WTC11 (cell line): Measurements from ENCODE around the gene EPO. TPM values are rescaled to one million over a fixed set of nuclear protein-coding genes. Genes with fewer than 3 reads are reported as not detected.
"Not testable (repeated sequence)": the region's sequence is repeated elsewhere in the genome, so short reads cannot be mapped to it uniquely, and the experiment has no call there.

Source experiments
- ATAC-seq: fragments of 200-7000 bp; cut with Tn5 transposase; 2 replicates; pipeline ENCODE4 v1.10.0; 2021; ENCODE audit warnings: mild to moderate bottlenecking, moderate library complexity
- CTCF ChIA-PET: fragments of 300-600 bp; sonication (Branson Sonifier 250); formaldehyde crosslinking; loops from one replicate; lab custom pipeline; 2021; ENCODE audit warnings: antibody characterized with exemption; lab: Charles Lee
- POLR2A ChIA-PET: fragments of 350-600 bp; sonication (Branson Sonifier 250); formaldehyde crosslinking; loops from one replicate; lab custom pipeline; 2021; ENCODE audit warnings: antibody characterized with exemption; lab: Charles Lee
- DNase-seq: peaks from one replicate; pipeline ENCODE4 v3.0.0; 2021; ENCODE audit warnings: low spot score
- H3K27ac Mint-ChIP-seq: 2 replicates; pipeline ENCODE4 v1.8.0; 2021; ENCODE audit warnings: mixed read lengths
- H3K27me3 Mint-ChIP-seq: 2 replicates; pipeline ENCODE4 v1.8.0; 2021; ENCODE audit warnings: low read depth, mild to moderate bottlenecking, moderate library complexity, mixed read lengths
- H3K36me3 Mint-ChIP-seq: 2 replicates; pipeline ENCODE4 v1.8.0; 2021; ENCODE audit warnings: mixed read lengths
- H3K4me1 Mint-ChIP-seq: 2 replicates; pipeline ENCODE4 v1.8.0; 2022; ENCODE audit warnings: mixed read lengths
- H3K4me3 Mint-ChIP-seq: 2 replicates; pipeline ENCODE4 v1.8.0; 2021; ENCODE audit warnings: mild to moderate bottlenecking, moderate library complexity, mixed read lengths
- H3K9me3 Mint-ChIP-seq: 2 replicates; pipeline ENCODE4 v1.8.0; 2021; ENCODE audit warnings: mixed read lengths
- CDX4 ChIP-seq: fragments of 250-450 bp; sonication (Bioruptor Pico); IDR thresholded peaks from 2 replicates; pipeline ENCODE4 v1.9.0; 2021; ENCODE audit warnings: moderate library complexity, mild to moderate bottlenecking, inconsistent platforms, borderline replicate concordance
- CREB1 ChIP-seq: sonication (generic); formaldehyde crosslinking; IDR thresholded peaks from 2 replicates; pipeline ENCODE4 v1.8.0; 2023; ENCODE audit warnings: mild to moderate bottlenecking, missing genetic modification reagents
- CREM ChIP-seq: sonication (generic); formaldehyde crosslinking; IDR thresholded peaks from 2 replicates; pipeline ENCODE4 v1.8.1; 2022; ENCODE audit warnings: mild to moderate bottlenecking, missing genetic modification reagents, moderate library complexity
- ELF4 ChIP-seq: sonication (generic); formaldehyde crosslinking; IDR thresholded peaks from 2 replicates; pipeline ENCODE4 v1.8.1; 2022; ENCODE audit warnings: low read depth, mild to moderate bottlenecking, moderate library complexity, missing genetic modification reagents
- FOXP1 ChIP-seq: sonication (generic); formaldehyde crosslinking; IDR thresholded peaks from 2 replicates; pipeline ENCODE4 v1.8.0; 2022; ENCODE audit warnings: missing genetic modification reagents, mild to moderate bottlenecking, moderate library complexity, borderline replicate concordance
- GRHL2 ChIP-seq: fragments of 250-450 bp; sonication (Bioruptor Pico); IDR thresholded peaks from 2 replicates; pipeline ENCODE4 v1.8.0; 2022; ENCODE audit warnings: mild to moderate bottlenecking, moderate library complexity; ENCODE audit not compliant: insufficient replicate concordance, severe bottlenecking
- KAT7 ChIP-seq: sonication (generic); formaldehyde crosslinking; IDR thresholded peaks from 2 replicates; pipeline ENCODE4 v1.8.1; 2023; ENCODE audit warnings: missing genetic modification reagents, mild to moderate bottlenecking, borderline replicate concordance
- MLX ChIP-seq: sonication (generic); formaldehyde crosslinking; IDR thresholded peaks from 2 replicates; pipeline ENCODE4 v1.8.1; 2023; ENCODE audit warnings: mild to moderate bottlenecking, missing genetic modification reagents, moderate library complexity
- NR2C2 ChIP-seq: sonication (generic); formaldehyde crosslinking; IDR thresholded peaks from 2 replicates; pipeline ENCODE4 v1.8.0; 2022; ENCODE audit warnings: mild to moderate bottlenecking, missing genetic modification reagents
- OVOL2 ChIP-seq: fragments of 250-450 bp; sonication (Bioruptor Pico); IDR thresholded peaks from 2 replicates; pipeline ENCODE4 v1.9.0; 2021; ENCODE audit warnings: mild to moderate bottlenecking, borderline replicate concordance
- RELA ChIP-seq: sonication (generic); formaldehyde crosslinking; IDR thresholded peaks from 2 replicates; pipeline ENCODE4 v1.8.1; 2022; ENCODE audit warnings: missing genetic modification reagents, mild to moderate bottlenecking, borderline replicate concordance
- TP53 ChIP-seq: sonication (generic); formaldehyde crosslinking; IDR thresholded peaks from 2 replicates; pipeline ENCODE4 v1.8.1; 2023; ENCODE audit warnings: mild to moderate bottlenecking, missing genetic modification reagents
- ZBTB21 ChIP-seq: sonication (generic); formaldehyde crosslinking; IDR thresholded peaks from 2 replicates; pipeline ENCODE4 v1.8.1; 2023; ENCODE audit warnings: mild to moderate bottlenecking, missing genetic modification reagents, borderline replicate concordance
- ZNF121 ChIP-seq: sonication (generic); formaldehyde crosslinking; IDR thresholded peaks from 2 replicates; pipeline ENCODE4 v1.8.0; 2023; ENCODE audit warnings: missing genetic modification reagents
- ZNF138 ChIP-seq: sonication (generic); formaldehyde crosslinking; conservative IDR thresholded peaks from 2 replicates; pipeline ENCODE4 v1.8.1; 2022; ENCODE audit warnings: mild to moderate bottlenecking, moderate library complexity, missing genetic modification reagents
- ZNF232 ChIP-seq: sonication (generic); formaldehyde crosslinking; IDR thresholded peaks from 2 replicates; pipeline ENCODE4 v1.8.0; 2022; ENCODE audit warnings: mild to moderate bottlenecking, missing genetic modification reagents
- total RNA-seq: library from RNA; stranded (reverse); gene quantifications from 3 replicates; pipeline ENCODE4 v1.2.3, GENCODE V29; 2021
- TF ChIP-seq, protein P1 (sequence below): sonication (generic); formaldehyde crosslinking; IDR thresholded peaks from 2 replicates; pipeline ENCODE4 v1.8.1; 2022; ENCODE audit warnings: low read depth, mild to moderate bottlenecking, moderate library complexity, missing genetic modification reagents, borderline replicate concordance
- TF ChIP-seq, protein P2 (sequence below): sonication (generic); formaldehyde crosslinking; IDR thresholded peaks from 2 replicates; pipeline ENCODE4 v1.8.0; 2023; ENCODE audit warnings: missing genetic modification reagents
- TF ChIP-seq, protein P3 (sequence below): sonication (generic); formaldehyde crosslinking; IDR thresholded peaks from 2 replicates; pipeline ENCODE4 v1.8.0; 2022; ENCODE audit warnings: mild to moderate bottlenecking, missing genetic modification reagents

Gene EPO
- total RNA-seq, 1 experiment from 2014 or later: 0.63 TPM

DNA sequence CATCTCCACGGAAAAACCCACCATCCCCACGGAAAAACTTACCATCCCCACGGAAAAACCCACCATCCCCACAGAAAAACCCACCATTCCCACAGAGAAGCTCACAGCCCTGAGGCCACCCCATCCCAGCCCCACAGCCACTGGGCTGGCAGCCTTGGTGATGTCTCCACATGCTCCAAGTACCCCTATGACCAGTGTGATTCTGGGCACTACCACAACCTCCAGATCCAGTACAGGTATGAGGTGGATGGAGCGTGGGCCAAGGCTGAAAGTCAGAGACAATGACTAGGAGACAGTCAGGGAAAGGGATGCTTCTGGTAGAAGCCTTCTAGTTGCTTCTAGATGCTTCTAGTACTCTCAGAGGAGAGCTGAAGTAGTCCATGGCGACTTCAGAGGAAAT lies 32.7 kb downstream of the EPO start (continued):
- no peak for TF ChIP-seq ZNF138 (CRISPR knock-in tag)

GRCh38 chr7:100753750-100754149 lies 33.5 kb downstream of the EPO start:
- Mint-ChIP-seq H3K27ac (no peak overlapping the region), H3K4me3 (no peak overlapping the region), H3K4me1 (peaks cover 9% of the 10 kb centered on the region; the same call in 1 of the 2 replicates), H3K27me3 (peaks cover 16% of the 10 kb centered on the region), H3K36me3 (no peaks in the 10 kb centered on the region), H3K9me3 (peaks cover 5% of the 10 kb centered on the region)
- POLR2A ChIA-PET: interaction anchor here (0.7 kb wide), 1 partner anchor 136 kb away, joined by 4 read pairs; no protein-coding TSS in a partner anchor
- CTCF ChIA-PET: interaction anchor here (0.6 to 0.8 kb wide), 2 partner anchors 29 to 48 kb away, joined by 3 read pairs; partner anchors contain the start of gene POP7
- TF ChIP-seq GRHL2 (CRISPR knock-in tag) (no peak), NR2C2 (no peak), FOXP1 (CRISPR knock-in tag) (no peak), TP53 (no peak), CREB1 (CRISPR knock-in tag) (no peak), ZNF232 (CRISPR knock-in tag) (no peak), CDX4 (CRISPR knock-in tag) (no peak)
- TF ChIP-seq, protein P1, sequence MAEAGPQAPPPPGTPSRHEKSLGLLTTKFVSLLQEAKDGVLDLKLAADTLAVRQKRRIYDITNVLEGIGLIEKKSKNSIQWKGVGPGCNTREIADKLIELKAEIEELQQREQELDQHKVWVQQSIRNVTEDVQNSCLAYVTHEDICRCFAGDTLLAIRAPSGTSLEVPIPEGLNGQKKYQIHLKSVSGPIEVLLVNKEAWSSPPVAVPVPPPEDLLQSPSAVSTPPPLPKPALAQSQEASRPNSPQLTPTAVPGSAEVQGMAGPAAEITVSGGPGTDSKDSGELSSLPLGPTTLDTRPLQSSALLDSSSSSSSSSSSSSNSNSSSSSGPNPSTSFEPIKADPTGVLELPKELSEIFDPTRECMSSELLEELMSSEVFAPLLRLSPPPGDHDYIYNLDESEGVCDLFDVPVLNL: no peak
- no peak for DNase-seq
- no peak for ATAC-seq

GRCh38 chr7:100759357-100760171 lies 39.3 kb downstream of the EPO start:
- TF ChIP-seq KAT7 (CRISPR knock-in tag): no peak
- TF ChIP-seq ZNF121: peak; percentile 74; the same call in 1 of the 2 replicates
- H3K36me3 Mint-ChIP-seq: no peaks in the 10 kb centered on the region
- H3K4me3 Mint-ChIP-seq: no peak overlapping the region
- no peaks in the 10 kb centered on the region for H3K9me3 Mint-ChIP-seq
- ChIA-PET POLR2A (no interaction called here), CTCF (interaction anchor here (1.0 to 2.4 kb wide), 3 partner anchors 34 to 54 kb away, joined by 4 to 7 read pairs (median 5); partner anchors contain the start of gene POP7)
- H3K4me1 Mint-ChIP-seq: no peaks in the 10 kb centered on the region
- H3K27ac Mint-ChIP-seq: no peak overlapping the region
- no peak for DNase-seq
- H3K27me3 Mint-ChIP-seq: no peaks in the 10 kb centered on the region
- no peak; the same call in 1 of the 2 replicates for ATAC-seq

- POLR2A ChIA-PET, H3K4me3 Mint-ChIP-seq: not testable (repeated sequence)
These were observed 42.6 kb downstream of the EPO start for GRCh38 chr7:100762841-100763240.

DNA sequence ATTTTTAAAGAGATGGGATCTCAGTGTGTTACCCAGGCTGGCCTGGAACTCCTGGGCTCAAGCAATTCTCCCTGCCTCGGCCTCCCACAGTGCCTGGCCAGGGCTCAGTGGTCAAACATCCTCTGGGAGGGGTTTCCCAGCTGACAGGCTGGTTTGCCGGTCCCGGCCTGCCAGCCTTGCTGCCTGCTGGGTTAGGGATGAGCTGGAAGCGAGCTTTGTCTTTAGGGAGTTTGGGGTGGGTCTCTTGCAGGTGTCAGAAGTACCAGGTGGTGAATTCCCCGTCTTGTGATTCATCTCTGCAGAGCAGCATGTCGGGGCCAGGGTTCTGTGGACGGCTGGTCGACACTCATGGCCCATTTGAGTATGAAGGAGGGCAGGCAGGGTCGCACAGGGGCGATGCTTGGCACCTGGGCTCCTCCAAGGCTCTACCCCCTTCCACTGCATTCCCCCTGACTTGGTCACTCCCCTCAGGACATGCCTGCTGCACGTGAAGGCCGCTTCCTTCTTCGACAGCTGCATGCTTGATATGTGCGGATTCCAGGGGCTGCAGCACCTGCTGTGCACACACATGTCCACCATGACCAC lies 43.4 kb downstream of the EPO start:
- H3K9me3 Mint-ChIP-seq: no peaks in the 10 kb centered on the region
- no peaks in the 10 kb centered on the region for H3K36me3 Mint-ChIP-seq
- CTCF ChIA-PET: interaction anchor here (1.3 to 3.5 kb wide), 5 partner anchors 26 to 58 kb away, joined by 3 to 11 read pairs (median 7); no protein-coding TSS in a partner anchor
- ATAC-seq: no peak
- no peak overlapping the region for H3K27ac Mint-ChIP-seq
- 0 out of 2 replicates have a peak, but pooled peaks cover 2% of the 10 kb centered on the region for H3K4me1 Mint-ChIP-seq
- H3K4me3 Mint-ChIP-seq: no peak overlapping the region
- POLR2A ChIA-PET: no interaction called here
- no peak for DNase-seq
- no peaks in the 10 kb centered on the region for H3K27me3 Mint-ChIP-seq
- TF ChIP-seq, protein P2, sequence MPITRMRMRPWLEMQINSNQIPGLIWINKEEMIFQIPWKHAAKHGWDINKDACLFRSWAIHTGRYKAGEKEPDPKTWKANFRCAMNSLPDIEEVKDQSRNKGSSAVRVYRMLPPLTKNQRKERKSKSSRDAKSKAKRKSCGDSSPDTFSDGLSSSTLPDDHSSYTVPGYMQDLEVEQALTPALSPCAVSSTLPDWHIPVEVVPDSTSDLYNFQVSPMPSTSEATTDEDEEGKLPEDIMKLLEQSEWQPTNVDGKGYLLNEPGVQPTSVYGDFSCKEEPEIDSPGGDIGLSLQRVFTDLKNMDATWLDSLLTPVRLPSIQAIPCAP: no peak
- TF ChIP-seq, protein P3, sequence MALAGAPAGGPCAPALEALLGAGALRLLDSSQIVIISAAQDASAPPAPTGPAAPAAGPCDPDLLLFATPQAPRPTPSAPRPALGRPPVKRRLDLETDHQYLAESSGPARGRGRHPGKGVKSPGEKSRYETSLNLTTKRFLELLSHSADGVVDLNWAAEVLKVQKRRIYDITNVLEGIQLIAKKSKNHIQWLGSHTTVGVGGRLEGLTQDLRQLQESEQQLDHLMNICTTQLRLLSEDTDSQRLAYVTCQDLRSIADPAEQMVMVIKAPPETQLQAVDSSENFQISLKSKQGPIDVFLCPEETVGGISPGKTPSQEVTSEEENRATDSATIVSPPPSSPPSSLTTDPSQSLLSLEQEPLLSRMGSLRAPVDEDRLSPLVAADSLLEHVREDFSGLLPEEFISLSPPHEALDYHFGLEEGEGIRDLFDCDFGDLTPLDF: no peak
- TF ChIP-seq CREM (CRISPR knock-in tag): no peak
- TF ChIP-seq OVOL2 (CRISPR knock-in tag): no peak
- TF ChIP-seq, protein P1: no peak
- no peak for TF ChIP-seq TP53
- TF ChIP-seq RELA (CRISPR knock-in tag): no peak
- TF ChIP-seq MLX (CRISPR knock-in tag): no peak
- no peak for TF ChIP-seq ZBTB21 (CRISPR knock-in tag)
- no peak for TF ChIP-seq ELF4

More at GRCh38 chr7:100762841-100763240, 42.6 kb downstream of the EPO start:
- not testable (repeated sequence) for DNase-seq, H3K27ac Mint-ChIP-seq, H3K9me3 Mint-ChIP-seq, H3K36me3 Mint-ChIP-seq, H3K27me3 Mint-ChIP-seq, ATAC-seq, H3K4me1 Mint-ChIP-seq
- CTCF ChIA-PET: interaction anchor here (0.6 to 3.5 kb wide), 8 partner anchors 26 to 315 kb away, joined by 3 to 11 read pairs (median 3); no protein-coding TSS in a partner anchor
